HCT116 (cell line): ENCODE measurements around the gene TMEM243. TPM values are rescaled to one million over a fixed set of nuclear protein-coding genes. Genes with fewer than 3 reads are reported as not detected.

ENCODE experiments used
- ATAC-seq: fragments of 200-7000 bp; cut with Tn5 transposase; 2 replicates; pipeline ENCODE4 v1.9.1; 2020; ENCODE audit warnings: mild to moderate bottlenecking, moderate library complexity
- BruUV-seq: library from RNA; stranded (reverse); fragments of 400-500 nt; replicated peaks from 2 replicates; lab custom pipeline; 2021; lab: Mats Ljungman, UMichigan
- CTCF ChIA-PET: fragments of 300-600 bp; sonication (Branson Sonifier 250); formaldehyde crosslinking; loops from one replicate; lab custom pipeline; 2021; ENCODE audit warnings: antibody characterized with exemption; lab: Charles Lee
- POLR2A ChIA-PET: fragments of 300-600, 350-600 bp; sonication (Branson Sonifier 250); formaldehyde crosslinking; loops from one replicate; lab custom pipeline; 2021; ENCODE audit warnings: antibody characterized with exemption; lab: Charles Lee
- RAD21 ChIA-PET, 2 experiments: fragments of 300-600 bp; sonication (Branson Sonifier 250); formaldehyde crosslinking; loops; one replicate each; lab custom pipeline; 2023; ENCODE audit warnings: low total read pairs in 2 of 2; ENCODE audit not compliant: uncharacterized antibody in 2 of 2, unreplicated experiment in 2 of 2, low non-redundant PET in 1 of 2; lab: Charles Lee
- DNase-seq: peaks from one replicate; pipeline ENCODE4 v3.0.0-alpha.2; 2010; ENCODE audit warnings: low read depth, low spot score
- H2AFZ ChIP-seq: fragments of 200-600 bp; shearing (Covaris generic), sonication (generic); 2 replicates; pipeline ENCODE4 v1.6.1; 2017; ENCODE audit warnings: low read depth, mixed run types, mixed read lengths, antibody characterized with exemption, low read length; ENCODE audit not compliant: poor library complexity, severe bottlenecking
- H3K27ac ChIP-seq: 2 replicates; pipeline ENCODE4 v1.5.1; 2012; ENCODE audit warnings: low read depth, low read length
- H3K27me3 ChIP-seq: fragments of 200-600 bp; sonication (generic); 2 replicates; pipeline ENCODE4 v1.6.1; 2016; ENCODE audit warnings: mixed run types, low read length, mixed read lengths; ENCODE audit not compliant: insufficient read depth
- H3K36me3 ChIP-seq, 2 experiments: fragments of 200-500 bp in 1 of 2; fragments of 200-600 bp in 1 of 2; sonication (Bioruptor generic) in 1 of 2; sonication (generic) in 1 of 2; 2 replicates each; pipeline versions ENCODE4 v1.5.1 to v1.6.1; 2014 to 2016; ENCODE audit warnings: low read length in 2 of 2, inconsistent platforms in 1 of 2, mixed read lengths in 1 of 2, mixed run types in 1 of 2; ENCODE audit not compliant: insufficient read depth in 2 of 2, control insufficient read depth in 1 of 2
- H3K4me1 ChIP-seq, 2 experiments: fragments of 200-600 bp in 1 of 2; sonication (generic) in 1 of 2; 2 replicates each; pipeline versions ENCODE4 v1.5.1 to v1.6.1; 2012 to 2017; ENCODE audit warnings: low read length in 2 of 2, inconsistent platforms in 1 of 2, mild to moderate bottlenecking in 1 of 2, mixed read lengths in 1 of 2, mixed run types in 1 of 2, moderate library complexity in 1 of 2; ENCODE audit not compliant: insufficient read depth in 2 of 2, control insufficient read depth in 1 of 2
- H3K4me2 ChIP-seq: fragments of 200-600 bp; sonication (generic); 2 replicates; pipeline ENCODE4 v1.6.1; 2017; ENCODE audit warnings: mixed run types, low read length, mixed read lengths
- H3K4me3 ChIP-seq, 2 experiments: fragments of 200-600 bp in 1 of 2; sonication (generic) in 1 of 2; replicated peaks in 1 of 2; 2 replicates each; pipeline ENCODE4 v1.5.1; 2011 to 2016; ENCODE audit warnings: low read length in 2 of 2, control low read depth in 1 of 2, low read depth in 1 of 2, mild to moderate bottlenecking in 1 of 2, mixed read lengths in 1 of 2, mixed run types in 1 of 2
- H3K79me2 ChIP-seq: fragments of 200-600 bp; sonication (generic); 2 replicates; pipeline ENCODE4 v1.6.1; 2017; ENCODE audit warnings: mild to moderate bottlenecking, mixed run types, low read length, moderate library complexity, mixed read lengths; ENCODE audit not compliant: insufficient read depth
- H3K9ac ChIP-seq: fragments of 200-600 bp; sonication (generic); 2 replicates; pipeline ENCODE4 v1.6.1; 2016; ENCODE audit warnings: low read length, mixed read lengths
- H3K9me2 ChIP-seq: fragments of 200-600 bp; sonication (generic), shearing (Covaris generic); 2 replicates; pipeline ENCODE4 v1.6.1; 2017; ENCODE audit warnings: mixed run types, mild to moderate bottlenecking, moderate library complexity; ENCODE audit not compliant: insufficient read depth
- H3K9me3 ChIP-seq, 2 experiments: fragments of 200-500 bp in 1 of 2; fragments of 200-600 bp in 1 of 2; sonication (Bioruptor generic) in 1 of 2; sonication (generic) in 1 of 2; 2 replicates each; pipeline ENCODE4 v1.6.1; 2014 to 2017; ENCODE audit warnings: low read length in 2 of 2, mixed read lengths in 2 of 2, inconsistent platforms in 1 of 2, low read depth in 1 of 2, mild to moderate bottlenecking in 1 of 2, mixed run types in 1 of 2, moderate library complexity in 1 of 2; ENCODE audit not compliant: control insufficient read depth in 1 of 2, insufficient read depth in 1 of 2
- H4K20me1 ChIP-seq: fragments of 200-600 bp; sonication (generic), shearing (Covaris generic); 2 replicates; pipeline ENCODE4 v1.6.1; 2017; ENCODE audit warnings: mixed run types, mild to moderate bottlenecking, moderate library complexity; ENCODE audit not compliant: insufficient read depth
- CBX3 ChIP-seq: IDR thresholded peaks from 2 replicates; pipeline ENCODE4 v1.6.1; 2012; ENCODE audit warnings: low read depth
- CEBPB ChIP-seq: IDR thresholded peaks from 2 replicates; pipeline ENCODE4 v1.6.1; 2012; ENCODE audit warnings: low read depth
- CTCF ChIP-seq, 3 experiments: fragments of 200-600 bp in 1 of 3; sonication (generic) in 1 of 3; IDR thresholded peaks in 2 of 3; conservative IDR thresholded peaks in 1 of 3; 2 replicates each; pipeline ENCODE4 v1.5.1; 2012 to 2017; ENCODE audit warnings: low read depth in 2 of 3, low read length in 2 of 3, antibody characterized with exemption in 1 of 3, borderline replicate concordance in 1 of 3, control low read depth in 1 of 3, mild to moderate bottlenecking in 1 of 3, mixed read lengths in 1 of 3, mixed run types in 1 of 3, moderate library complexity in 1 of 3; ENCODE audit not compliant: insufficient read depth in 1 of 3
- EGR1 ChIP-seq: IDR thresholded peaks from 2 replicates; pipeline ENCODE4 v1.6.1; 2012; ENCODE audit warnings: low read depth
- ELF1 ChIP-seq: IDR thresholded peaks from 2 replicates; pipeline ENCODE4 v1.6.1; 2012; ENCODE audit warnings: low read depth, borderline replicate concordance
- EZH2 ChIP-seq: fragments of 200-600 bp; sonication (generic); IDR thresholded peaks from 2 replicates; pipeline ENCODE4 v1.6.1; 2017; ENCODE audit warnings: antibody characterized with exemption, mixed run types
- EZH2phosphoT487 ChIP-seq: fragments of 200-600 bp; IDR thresholded peaks from 2 replicates; pipeline ENCODE4 v1.6.1; 2018; ENCODE audit warnings: antibody characterized with exemption, borderline replicate concordance
- JUND ChIP-seq: IDR thresholded peaks from 2 replicates; pipeline ENCODE4 v1.6.1; 2012
- POLR2A ChIP-seq: IDR thresholded peaks from 2 replicates; pipeline ENCODE4 v1.7.0; 2011; ENCODE audit warnings: borderline replicate concordance; ENCODE audit not compliant: insufficient read depth, insufficient read length; ENCODE audit errors: extremely low read depth
- POLR2AphosphoS5 ChIP-seq: IDR thresholded peaks from 2 replicates; pipeline ENCODE4 v1.6.1; 2011; ENCODE audit warnings: mild to moderate bottlenecking, low read depth, low read length, moderate library complexity
- RAD21 ChIP-seq: IDR thresholded peaks from 2 replicates; pipeline ENCODE4 v1.6.1; 2012; ENCODE audit warnings: low read depth, mild to moderate bottlenecking
- SIN3A ChIP-seq: IDR thresholded peaks from 2 replicates; pipeline ENCODE4 v1.6.1; 2012; ENCODE audit warnings: low read depth
- ZFX ChIP-seq: fragments of 450-650 bp; IDR thresholded peaks from 2 replicates; pipeline ENCODE4 v1.6.1; 2017
- ZNF274 ChIP-seq: fragments of 200-500 bp; sonication (Bioruptor generic); IDR thresholded peaks from 2 replicates; pipeline ENCODE4 v1.6.1; 2014; ENCODE audit warnings: mild to moderate bottlenecking, low read depth, low read length, inconsistent platforms
- intact Hi-C: fragments of 100-400 bp; cut with micrococcal nuclease; formaldehyde crosslinking; loops from 2 replicates; pipeline ENCODE4 v1.10.0; 2022
- total RNA-seq: library from RNA; stranded (reverse); gene quantifications from one replicate; pipeline ENCODE4 v1.2.1, GENCODE V29; 2021; ENCODE audit not compliant: unreplicated experiment
- TF ChIP-seq, protein P1 (sequence below): IDR thresholded peaks from 2 replicates; pipeline ENCODE4 v1.6.1; 2012; ENCODE audit warnings: low read depth
- TF ChIP-seq, protein P2 (sequence below): IDR thresholded peaks from 2 replicates; pipeline ENCODE4 v1.6.1; 2012

TMEM243 gene
- total RNA-seq, 1 experiment from 2014 or later, result 23.3 TPM

- TF ChIP-seq, protein P1, sequence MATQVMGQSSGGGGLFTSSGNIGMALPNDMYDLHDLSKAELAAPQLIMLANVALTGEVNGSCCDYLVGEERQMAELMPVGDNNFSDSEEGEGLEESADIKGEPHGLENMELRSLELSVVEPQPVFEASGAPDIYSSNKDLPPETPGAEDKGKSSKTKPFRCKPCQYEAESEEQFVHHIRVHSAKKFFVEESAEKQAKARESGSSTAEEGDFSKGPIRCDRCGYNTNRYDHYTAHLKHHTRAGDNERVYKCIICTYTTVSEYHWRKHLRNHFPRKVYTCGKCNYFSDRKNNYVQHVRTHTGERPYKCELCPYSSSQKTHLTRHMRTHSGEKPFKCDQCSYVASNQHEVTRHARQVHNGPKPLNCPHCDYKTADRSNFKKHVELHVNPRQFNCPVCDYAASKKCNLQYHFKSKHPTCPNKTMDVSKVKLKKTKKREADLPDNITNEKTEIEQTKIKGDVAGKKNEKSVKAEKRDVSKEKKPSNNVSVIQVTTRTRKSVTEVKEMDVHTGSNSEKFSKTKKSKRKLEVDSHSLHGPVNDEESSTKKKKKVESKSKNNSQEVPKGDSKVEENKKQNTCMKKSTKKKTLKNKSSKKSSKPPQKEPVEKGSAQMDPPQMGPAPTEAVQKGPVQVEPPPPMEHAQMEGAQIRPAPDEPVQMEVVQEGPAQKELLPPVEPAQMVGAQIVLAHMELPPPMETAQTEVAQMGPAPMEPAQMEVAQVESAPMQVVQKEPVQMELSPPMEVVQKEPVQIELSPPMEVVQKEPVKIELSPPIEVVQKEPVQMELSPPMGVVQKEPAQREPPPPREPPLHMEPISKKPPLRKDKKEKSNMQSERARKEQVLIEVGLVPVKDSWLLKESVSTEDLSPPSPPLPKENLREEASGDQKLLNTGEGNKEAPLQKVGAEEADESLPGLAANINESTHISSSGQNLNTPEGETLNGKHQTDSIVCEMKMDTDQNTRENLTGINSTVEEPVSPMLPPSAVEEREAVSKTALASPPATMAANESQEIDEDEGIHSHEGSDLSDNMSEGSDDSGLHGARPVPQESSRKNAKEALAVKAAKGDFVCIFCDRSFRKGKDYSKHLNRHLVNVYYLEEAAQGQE, result no peak
- TF ChIP-seq ZFX (no peak), EZH2 (no peak), EZH2phosphoT487 (no peak)
Measured at GRCh38 chr7:87193912-87194311, 25.6 kb downstream of the TMEM243 start (continued).

DNA sequence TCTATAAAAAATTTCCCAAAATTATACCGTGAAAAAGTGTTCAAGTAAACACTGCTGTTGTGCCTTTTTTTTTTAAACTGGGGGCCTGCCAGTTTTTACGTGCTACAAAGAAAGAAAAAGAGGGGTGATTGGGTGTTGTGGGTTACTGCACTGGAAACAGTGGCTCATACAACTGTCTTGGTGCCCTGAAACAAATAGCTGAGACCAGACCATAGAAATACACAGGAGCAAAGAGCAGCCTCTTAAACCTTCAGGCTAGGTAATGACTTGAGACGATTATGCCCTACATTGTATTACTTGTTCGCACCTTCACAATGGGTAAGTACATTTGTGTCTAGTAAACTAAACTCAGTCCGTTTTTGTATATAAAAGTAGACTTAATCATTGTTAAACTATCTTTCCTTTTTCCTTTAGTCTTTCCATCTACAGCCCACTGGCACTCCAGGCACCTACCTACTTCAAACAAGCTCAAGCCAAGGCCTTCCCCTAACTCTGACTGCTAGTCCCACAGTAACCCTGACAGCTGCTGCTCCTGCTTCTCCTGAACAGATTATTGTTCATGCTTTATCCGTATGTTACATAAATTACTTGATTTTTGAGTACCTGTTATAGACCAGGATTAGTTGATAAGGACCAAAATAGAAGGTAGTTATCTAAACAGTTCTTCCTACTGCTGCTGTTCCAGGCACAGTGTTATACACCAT lies 26.6 kb downstream of the TMEM243 start:
- no peak overlapping the region for H3K27ac ChIP-seq
- BruUV-seq, result no TSS peak
- H3K79me2 ChIP-seq, result peaks cover 8% of the 10 kb centered on the region
- H3K9me2 ChIP-seq, result no peaks in the 10 kb centered on the region
- DNase-seq (no peak), ATAC-seq (no peak)
- H3K27me3 ChIP-seq, result no peaks in the 10 kb centered on the region
- H3K9me3 ChIP-seq, result no peaks in the 10 kb centered on the region
- ChIA-PET POLR2A (no interaction called here), RAD21 (no interaction called here), CTCF (no interaction called here)
- H2AFZ ChIP-seq, result no peak overlapping the region
- H3K9ac ChIP-seq, result no peak overlapping the region
- no peak overlapping the region for H3K4me2 ChIP-seq
- H3K36me3 ChIP-seq, result peaks cover 40 to 79% of the 10 kb centered on the region in 2 experiments
- no peak overlapping the region for H3K4me3 ChIP-seq
- no peaks in the 10 kb centered on the region for H4K20me1 ChIP-seq
- no peaks in the 10 kb centered on the region for H3K4me1 ChIP-seq
- intact Hi-C loops, result no loop called here
- TF ChIP-seq CTCF (IDR thresholded peaks at IDR 0.05 in 2 of 3, conservative IDR thresholded peaks at IDR 0.05 in 1 of 3; ENCODE audit: borderline replicate concordance in 1 of 3, insufficient read depth in 1 of 3, low read depth in 2 of 3, low read length in 2 of 3) (no peak), CEBPB (no peak), POLR2A (no peak), RAD21 (no peak), ELF1 (no peak), EZH2 (no peak), JUND (no peak), ZNF274 (no peak), EZH2phosphoT487 (no peak), CBX3 (no peak), POLR2AphosphoS5 (no peak), SIN3A (no peak), EGR1 (no peak)
- TF ChIP-seq, protein P1, result no peak
- TF ChIP-seq, protein P2, sequence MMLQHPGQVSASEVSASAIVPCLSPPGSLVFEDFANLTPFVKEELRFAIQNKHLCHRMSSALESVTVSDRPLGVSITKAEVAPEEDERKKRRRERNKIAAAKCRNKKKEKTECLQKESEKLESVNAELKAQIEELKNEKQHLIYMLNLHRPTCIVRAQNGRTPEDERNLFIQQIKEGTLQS, result no peak
